ENCODE results near the gene LRRC25.

DNA sequence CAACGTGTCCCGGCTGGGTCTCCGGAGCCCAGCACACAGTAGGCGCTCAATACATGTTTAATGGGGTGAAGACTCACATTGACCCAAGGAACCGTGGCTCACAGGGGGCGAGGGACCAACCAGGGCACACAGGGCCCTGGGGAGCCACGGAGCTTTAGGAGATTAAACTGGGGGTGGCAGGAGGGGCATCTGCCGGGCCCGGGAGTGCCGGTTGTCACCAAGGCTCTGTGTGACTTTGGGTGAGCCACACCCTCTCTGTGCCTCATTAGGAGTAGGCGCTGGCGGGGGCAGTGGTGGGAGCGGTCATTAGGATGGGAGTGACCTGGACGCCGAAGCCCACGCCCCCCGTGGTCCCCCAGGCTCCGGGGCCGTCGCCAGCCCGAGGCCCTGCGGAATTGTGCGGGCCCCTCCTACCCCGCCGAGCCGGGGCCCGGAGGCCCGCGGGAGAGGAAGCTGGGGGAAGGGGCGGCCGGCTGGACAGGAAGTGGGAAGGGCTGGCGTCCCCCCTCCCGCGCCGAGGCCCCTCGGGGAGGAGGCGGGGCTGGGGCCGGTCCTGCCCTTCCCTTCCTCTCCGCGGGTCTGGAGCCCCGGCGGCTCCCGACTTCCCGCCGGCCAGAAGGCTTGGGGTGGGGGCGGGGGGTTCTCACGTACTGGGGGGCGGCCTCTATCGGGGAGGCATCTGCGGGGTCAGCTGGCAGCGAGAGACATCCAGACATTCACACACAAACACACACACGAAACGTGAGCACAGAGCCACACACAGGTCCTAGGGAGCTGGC lies 20.0 kb upstream of the LRRC25 start:
- peak in 3 of 4 donors; percentile 28 to 68 (median 42) for TF ChIP-seq POLR2A (IDR thresholded peaks at IDR 0.05)
- TF ChIP-seq, protein P1, sequence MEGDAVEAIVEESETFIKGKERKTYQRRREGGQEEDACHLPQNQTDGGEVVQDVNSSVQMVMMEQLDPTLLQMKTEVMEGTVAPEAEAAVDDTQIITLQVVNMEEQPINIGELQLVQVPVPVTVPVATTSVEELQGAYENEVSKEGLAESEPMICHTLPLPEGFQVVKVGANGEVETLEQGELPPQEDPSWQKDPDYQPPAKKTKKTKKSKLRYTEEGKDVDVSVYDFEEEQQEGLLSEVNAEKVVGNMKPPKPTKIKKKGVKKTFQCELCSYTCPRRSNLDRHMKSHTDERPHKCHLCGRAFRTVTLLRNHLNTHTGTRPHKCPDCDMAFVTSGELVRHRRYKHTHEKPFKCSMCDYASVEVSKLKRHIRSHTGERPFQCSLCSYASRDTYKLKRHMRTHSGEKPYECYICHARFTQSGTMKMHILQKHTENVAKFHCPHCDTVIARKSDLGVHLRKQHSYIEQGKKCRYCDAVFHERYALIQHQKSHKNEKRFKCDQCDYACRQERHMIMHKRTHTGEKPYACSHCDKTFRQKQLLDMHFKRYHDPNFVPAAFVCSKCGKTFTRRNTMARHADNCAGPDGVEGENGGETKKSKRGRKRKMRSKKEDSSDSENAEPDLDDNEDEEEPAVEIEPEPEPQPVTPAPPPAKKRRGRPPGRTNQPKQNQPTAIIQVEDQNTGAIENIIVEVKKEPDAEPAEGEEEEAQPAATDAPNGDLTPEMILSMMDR (IDR thresholded peaks at IDR 0.05) = peak in 2 of 6 experiments; percentile 3 to 13

Measured in upper lobe of left lung (tissue), 4 donors.